ENCODE results near the gene CLCF1.

Gene CLCF1

DNA sequence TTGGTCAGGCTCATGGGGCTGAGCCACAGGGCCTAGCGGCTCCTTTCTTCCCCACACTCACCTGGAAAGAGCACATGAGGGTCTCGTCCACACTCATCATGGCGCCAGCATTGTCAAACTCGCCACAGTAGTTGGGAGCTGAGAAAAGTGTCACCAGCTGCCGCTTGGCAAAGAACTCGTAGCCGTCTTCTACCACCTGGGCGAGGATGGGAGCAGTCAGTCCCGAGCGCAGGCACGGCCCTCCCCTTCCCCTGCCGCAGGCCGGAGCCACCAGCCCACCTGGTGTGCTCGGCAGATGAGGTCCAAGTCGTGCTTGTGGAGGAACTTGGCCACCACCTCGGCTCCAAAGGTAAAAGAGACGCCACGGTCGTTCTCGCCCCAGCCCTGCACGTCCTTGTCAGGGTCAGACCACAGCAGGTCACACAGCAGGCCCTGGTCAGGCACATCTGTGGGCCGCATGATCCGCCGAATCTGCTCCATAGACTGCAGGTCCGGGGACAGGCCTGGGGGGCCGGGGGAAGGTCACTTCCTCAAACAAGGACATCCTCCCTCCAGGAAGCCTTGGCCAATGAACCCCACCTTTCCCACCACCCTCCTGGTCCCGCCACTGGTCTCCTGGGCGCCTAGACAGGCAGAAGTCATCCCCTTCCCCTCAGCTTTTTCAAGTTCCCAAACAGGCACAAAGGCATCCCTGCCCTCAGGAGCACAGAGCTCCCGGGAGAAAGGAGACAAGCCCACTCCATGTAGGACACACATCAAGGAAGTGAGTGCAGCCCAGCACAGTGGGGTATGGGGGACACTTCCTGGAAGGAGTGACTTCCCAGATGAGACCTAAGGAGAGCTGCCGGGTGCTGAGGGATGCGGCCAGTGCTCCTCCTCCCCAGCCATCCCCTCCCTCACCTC lies 25.5 kb upstream of the CLCF1 start:
- DNase-seq (ENCODE audit: low read depth): no peak
- Histone ChIP-seq H3K9ac (ENCODE audit: low read length) (no peak overlapping the region), H3K4me3 (ENCODE audit: low read length) (no peak overlapping the region), H3K4me1 (ENCODE audit: control insufficient read depth, insufficient read depth, low read length) (peaks cover 14% of the 10 kb centered on the region), H3K27me3 (replicated peaks; ENCODE audit: control insufficient read depth, insufficient read depth, low read length) (no peaks in the 10 kb centered on the region), H3K9me3 (ENCODE audit: control insufficient read depth, low read length) (no peaks in the 10 kb centered on the region), H3K36me3 (ENCODE audit: control insufficient read depth, insufficient read depth, low read length, severe bottlenecking) (peaks cover 29% of the 10 kb centered on the region)

DNA sequence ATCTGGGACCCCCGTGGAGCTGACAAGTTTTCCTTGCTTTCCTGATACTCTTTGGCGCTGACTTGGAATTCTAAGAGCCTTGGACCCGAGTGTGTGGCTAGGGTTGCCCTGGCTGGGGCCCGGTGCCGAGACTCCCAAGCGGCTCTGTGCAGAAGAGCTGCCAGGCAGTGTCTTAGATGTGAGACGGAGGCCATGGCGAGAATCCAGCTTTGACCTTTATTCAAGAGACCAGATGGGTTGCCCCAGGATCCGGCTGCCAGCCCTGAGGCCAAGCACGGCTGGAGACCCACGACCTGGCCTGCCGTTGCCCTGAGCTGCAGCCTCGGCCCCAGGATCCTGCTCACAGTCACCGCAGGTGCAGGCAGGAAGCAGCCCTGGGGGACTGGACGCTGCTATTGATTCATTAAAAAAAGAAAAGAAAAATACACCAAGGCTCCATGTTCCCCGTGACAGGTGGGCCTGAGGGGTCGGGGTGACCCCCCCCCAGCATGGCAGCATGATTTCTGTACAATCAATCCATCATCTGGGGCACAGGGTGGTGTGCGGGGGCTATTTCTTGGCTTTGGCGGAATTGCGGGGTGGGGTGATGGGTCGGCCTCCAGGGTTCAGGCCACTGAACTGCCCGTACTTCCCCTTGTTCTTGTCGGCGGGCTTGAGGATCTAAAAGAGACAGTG lies 24.7 kb upstream of the CLCF1 start:
- H3K9ac ChIP-seq (ENCODE audit: low read length): no peak overlapping the region
- DNase-seq (ENCODE audit: low read depth): no peak
- H3K9me3 ChIP-seq (ENCODE audit: control insufficient read depth, low read length): no peaks in the 10 kb centered on the region
- H3K27me3 ChIP-seq (replicated peaks; ENCODE audit: control insufficient read depth, insufficient read depth, low read length): no peaks in the 10 kb centered on the region
- H3K4me3 ChIP-seq (ENCODE audit: low read length): no peak overlapping the region
- peaks cover 29% of the 10 kb centered on the region for H3K36me3 ChIP-seq (ENCODE audit: control insufficient read depth, insufficient read depth, low read length, severe bottlenecking)
- peaks cover 14% of the 10 kb centered on the region for H3K4me1 ChIP-seq (ENCODE audit: control insufficient read depth, insufficient read depth, low read length)

DNA sequence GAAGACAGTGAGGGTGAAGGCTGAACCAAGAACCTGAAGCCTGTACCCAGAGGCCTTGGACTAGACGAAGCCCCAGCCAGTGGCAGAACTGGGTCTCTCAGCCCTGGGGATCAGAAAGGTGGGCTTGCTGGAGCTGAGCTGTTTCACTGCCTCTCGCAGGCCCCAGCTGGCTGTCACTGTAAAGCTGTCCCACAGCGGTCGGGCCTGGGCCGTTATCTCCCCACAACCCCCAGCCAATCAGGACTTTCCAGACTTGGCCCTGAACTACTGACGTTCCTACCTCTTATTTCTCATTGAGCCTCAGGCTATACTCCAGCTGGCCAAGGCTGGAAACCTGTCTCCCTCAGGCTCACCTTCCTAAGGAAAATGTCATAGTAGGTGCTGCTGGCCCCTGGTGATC lies 24.1 kb upstream of the CLCF1 start:
- H3K4me3 ChIP-seq (ENCODE audit: low read length): no peak overlapping the region
- no peaks in the 10 kb centered on the region for H3K9me3 ChIP-seq (ENCODE audit: control insufficient read depth, low read length)
- H3K4me1 ChIP-seq (ENCODE audit: control insufficient read depth, insufficient read depth, low read length): peaks cover 17% of the 10 kb centered on the region
- DNase-seq (ENCODE audit: low read depth): no peak
- H3K36me3 ChIP-seq (ENCODE audit: control insufficient read depth, insufficient read depth, low read length, severe bottlenecking): peaks cover 29% of the 10 kb centered on the region
- H3K9ac ChIP-seq (ENCODE audit: low read length): no peak overlapping the region
- no peaks in the 10 kb centered on the region for H3K27me3 ChIP-seq (replicated peaks; ENCODE audit: control insufficient read depth, insufficient read depth, low read length)

DNA sequence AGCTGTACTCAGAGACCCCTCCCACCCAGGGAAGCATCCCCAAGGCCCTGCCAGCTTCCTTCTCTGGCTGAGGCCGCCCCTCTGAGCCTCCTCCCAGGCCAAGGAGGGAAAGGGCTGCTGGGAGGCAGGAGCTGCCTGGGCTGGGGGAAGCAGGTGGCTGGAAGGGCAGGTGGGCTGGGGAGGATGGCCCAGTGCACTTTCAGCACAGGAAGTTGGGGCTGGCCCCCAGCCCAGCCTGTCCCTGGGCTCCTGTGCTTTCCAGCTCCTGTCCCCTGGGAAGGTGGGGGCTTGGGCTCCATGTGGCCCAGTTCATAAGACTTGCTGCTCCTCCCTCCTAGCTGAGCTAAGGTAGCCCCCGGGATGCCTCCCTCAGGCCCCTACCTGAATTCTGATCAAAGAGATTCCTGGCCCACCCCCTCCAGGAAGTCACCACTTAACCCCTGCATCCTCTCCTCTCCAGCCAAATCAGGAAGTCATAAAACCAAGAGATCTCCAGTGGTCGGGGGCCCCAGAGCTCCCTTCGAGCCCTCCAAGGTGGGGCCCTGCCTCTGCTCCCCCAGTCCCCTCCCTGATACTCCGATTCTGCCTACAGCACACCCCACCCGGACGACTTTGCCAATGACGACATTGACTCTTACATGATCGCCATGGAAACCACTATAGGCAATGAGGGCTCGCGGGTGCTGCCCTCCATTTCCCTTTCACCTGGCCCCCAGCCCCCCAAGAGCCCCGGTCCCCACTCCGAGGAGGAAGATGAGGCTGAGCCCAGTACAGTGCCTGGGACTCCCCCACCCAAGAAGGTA lies 23.4 kb upstream of the CLCF1 start:
- H3K4me1 ChIP-seq (ENCODE audit: control insufficient read depth, insufficient read depth, low read length): peaks cover 17% of the 10 kb centered on the region
- peaks cover 29% of the 10 kb centered on the region for H3K36me3 ChIP-seq (ENCODE audit: control insufficient read depth, insufficient read depth, low read length, severe bottlenecking)
- no peak overlapping the region for H3K4me3 ChIP-seq (ENCODE audit: low read length)
- no peaks in the 10 kb centered on the region for H3K9me3 ChIP-seq (ENCODE audit: control insufficient read depth, low read length)
- no peak overlapping the region for H3K9ac ChIP-seq (ENCODE audit: low read length)
- no peaks in the 10 kb centered on the region for H3K27me3 ChIP-seq (replicated peaks; ENCODE audit: control insufficient read depth, insufficient read depth, low read length)
- no peak for DNase-seq (ENCODE audit: low read depth)

DNA sequence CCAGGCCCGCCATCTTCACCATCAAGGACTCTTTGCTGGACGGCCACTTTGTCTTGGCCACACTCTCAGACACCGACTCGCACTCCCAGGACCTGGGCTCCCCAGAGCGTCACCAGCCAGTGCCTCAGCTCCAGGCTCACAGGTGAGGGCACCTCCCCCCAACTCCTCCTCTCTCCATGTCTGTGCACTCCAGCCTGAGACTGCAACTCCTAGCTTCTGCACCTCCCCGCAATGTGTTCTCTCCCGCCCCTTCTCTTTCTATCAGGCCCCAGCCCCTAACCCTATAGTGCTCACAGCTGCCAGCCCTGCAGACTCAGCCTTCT lies 22.8 kb upstream of the CLCF1 start:
- peaks cover 17% of the 10 kb centered on the region for H3K4me1 ChIP-seq (ENCODE audit: control insufficient read depth, insufficient read depth, low read length)
- DNase-seq (ENCODE audit: low read depth): no peak
- no peak overlapping the region for H3K4me3 ChIP-seq (ENCODE audit: low read length)
- no peaks in the 10 kb centered on the region for H3K27me3 ChIP-seq (replicated peaks; ENCODE audit: control insufficient read depth, insufficient read depth, low read length)
- no peak overlapping the region for H3K9ac ChIP-seq (ENCODE audit: low read length)
- peaks cover 29% of the 10 kb centered on the region for H3K36me3 ChIP-seq (ENCODE audit: control insufficient read depth, insufficient read depth, low read length, severe bottlenecking)
- H3K9me3 ChIP-seq (ENCODE audit: control insufficient read depth, low read length): no peaks in the 10 kb centered on the region

DNA sequence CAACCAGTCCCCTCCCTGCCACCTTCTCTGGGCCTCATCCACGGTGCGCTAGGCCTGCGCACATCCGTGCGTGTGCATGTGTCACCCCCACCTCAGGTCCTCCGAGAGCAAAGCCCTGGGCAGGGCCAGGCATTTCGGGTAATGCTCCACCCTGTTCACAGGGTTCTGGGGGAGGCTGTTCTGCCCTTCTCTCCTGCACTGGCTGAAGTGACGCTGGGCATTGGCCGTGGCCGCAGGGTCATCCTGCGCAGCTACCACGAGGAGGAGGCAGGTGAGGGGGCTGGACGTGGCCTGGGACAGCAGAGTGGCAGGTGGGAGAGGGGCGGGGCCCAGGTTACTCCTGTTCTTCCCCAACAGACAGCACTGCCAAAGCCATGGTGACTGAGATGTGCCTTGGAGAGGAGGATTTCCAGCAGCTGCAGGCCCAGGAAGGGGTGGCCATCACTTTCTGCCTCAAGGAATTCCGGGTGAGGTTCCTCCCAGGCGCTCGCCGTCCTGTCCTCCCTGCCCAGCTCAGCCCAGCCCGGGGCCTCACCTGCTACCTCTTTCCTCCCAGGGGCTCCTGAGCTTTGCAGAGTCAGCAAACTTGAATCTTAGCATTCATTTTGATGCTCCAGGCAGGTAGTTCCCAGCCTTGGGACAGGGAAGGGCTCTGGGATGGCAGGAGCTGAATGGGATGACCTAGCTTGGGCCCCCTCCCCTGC lies 22.3 kb upstream of the CLCF1 start:
- Histone ChIP-seq H3K4me3 (ENCODE audit: low read length) (no peak overlapping the region), H3K27me3 (replicated peaks; ENCODE audit: control insufficient read depth, insufficient read depth, low read length) (no peaks in the 10 kb centered on the region), H3K36me3 (ENCODE audit: control insufficient read depth, insufficient read depth, low read length, severe bottlenecking) (peaks cover 29% of the 10 kb centered on the region), H3K9me3 (ENCODE audit: control insufficient read depth, low read length) (no peaks in the 10 kb centered on the region), H3K9ac (ENCODE audit: low read length) (no peak overlapping the region), H3K4me1 (ENCODE audit: control insufficient read depth, insufficient read depth, low read length) (peaks cover 14% of the 10 kb centered on the region)
- no peak for DNase-seq (ENCODE audit: low read depth)

DNA sequence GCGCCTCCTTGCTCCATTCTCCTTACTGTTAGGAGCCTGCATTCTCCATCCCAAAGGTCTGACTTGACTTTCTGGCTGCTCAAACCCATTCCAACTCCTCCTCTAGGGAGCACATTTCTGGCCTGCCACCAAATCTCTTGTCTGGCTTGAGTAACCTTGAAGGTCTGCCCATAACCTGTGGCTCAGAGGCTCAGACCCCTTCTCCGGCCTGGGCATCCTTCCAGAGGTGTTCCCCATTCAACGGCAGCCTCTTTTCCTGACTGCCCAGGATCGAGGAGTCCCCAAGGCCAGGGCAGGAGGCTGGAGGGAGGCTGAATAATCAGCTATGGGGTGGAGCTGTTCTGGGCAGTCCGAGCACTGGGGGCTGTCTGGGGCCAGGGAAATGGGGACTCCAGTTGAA lies 20.6 kb upstream of the CLCF1 start:
- DNase-seq (ENCODE audit: low read depth): no peak
- peaks cover 24% of the 10 kb centered on the region for H3K36me3 ChIP-seq (ENCODE audit: control insufficient read depth, insufficient read depth, low read length, severe bottlenecking)
- peaks cover 6% of the 10 kb centered on the region for H3K4me1 ChIP-seq (ENCODE audit: control insufficient read depth, insufficient read depth, low read length)
- no peaks in the 10 kb centered on the region for H3K9me3 ChIP-seq (ENCODE audit: control insufficient read depth, low read length)
- no peak overlapping the region for H3K4me3 ChIP-seq (ENCODE audit: low read length)
- H3K9ac ChIP-seq (ENCODE audit: low read length): no peak overlapping the region
- H3K27me3 ChIP-seq (replicated peaks; ENCODE audit: control insufficient read depth, insufficient read depth, low read length): no peaks in the 10 kb centered on the region

DNA sequence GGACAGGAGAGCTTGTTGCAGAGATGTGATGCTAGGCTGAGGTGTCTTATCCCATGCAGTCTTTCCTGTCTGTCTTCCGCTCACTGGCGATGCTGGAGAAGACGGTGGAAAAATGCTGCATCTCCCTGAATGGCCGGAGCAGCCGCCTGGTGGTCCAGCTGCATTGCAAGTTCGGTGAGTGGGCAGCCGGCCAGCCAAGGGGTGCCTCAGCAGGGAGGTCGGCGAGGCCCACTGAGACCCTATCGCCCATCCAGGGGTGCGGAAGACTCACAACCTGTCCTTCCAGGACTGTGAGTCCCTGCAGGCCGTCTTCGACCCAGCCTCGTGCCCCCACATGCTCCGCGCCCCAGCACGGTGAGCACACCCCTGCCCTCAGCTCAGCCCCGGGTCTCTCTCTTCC lies 20.0 kb upstream of the CLCF1 start:
- Histone ChIP-seq H3K4me3 (ENCODE audit: low read length) (no peak overlapping the region), H3K4me1 (ENCODE audit: control insufficient read depth, insufficient read depth, low read length) (peaks cover 6% of the 10 kb centered on the region), H3K9ac (ENCODE audit: low read length) (no peak overlapping the region), H3K27me3 (replicated peaks; ENCODE audit: control insufficient read depth, insufficient read depth, low read length) (no peaks in the 10 kb centered on the region), H3K9me3 (ENCODE audit: control insufficient read depth, low read length) (no peaks in the 10 kb centered on the region), H3K36me3 (ENCODE audit: control insufficient read depth, insufficient read depth, low read length, severe bottlenecking) (peaks cover 19% of the 10 kb centered on the region)
- no peak for DNase-seq (ENCODE audit: low read depth)

DNA sequence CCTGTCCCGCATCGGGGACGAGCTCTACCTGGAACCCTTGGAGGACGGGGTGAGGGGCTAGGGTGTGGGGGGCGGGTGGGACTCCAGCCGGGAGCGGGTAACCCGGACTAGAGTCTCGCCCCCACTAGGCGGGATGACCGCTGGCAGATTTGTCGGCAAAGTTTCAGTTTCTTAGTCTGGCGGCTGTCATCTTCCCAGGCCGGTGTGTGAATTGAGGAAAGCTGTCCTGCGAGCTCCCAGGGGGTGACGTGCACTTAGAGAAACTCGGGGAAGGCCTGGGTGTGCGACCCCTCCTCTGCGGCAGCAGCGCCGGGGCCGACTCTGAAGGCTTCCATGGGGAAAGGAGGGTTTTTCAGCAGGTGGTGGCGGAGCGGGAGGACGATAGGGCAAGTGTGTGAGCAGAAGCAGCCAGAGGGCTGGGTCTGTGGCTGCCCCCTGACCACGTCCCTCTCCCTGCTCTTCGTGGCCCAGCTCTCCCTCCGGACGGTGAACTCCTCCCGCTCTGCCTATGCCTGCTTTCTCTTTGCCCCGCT lies 18.9 kb upstream of the CLCF1 start:
- peaks cover 7% of the 10 kb centered on the region for H3K36me3 ChIP-seq (ENCODE audit: control insufficient read depth, insufficient read depth, low read length, severe bottlenecking)
- peak overlapping the region; percentile 94 for H3K4me3 ChIP-seq (ENCODE audit: low read length)
- no peaks in the 10 kb centered on the region for H3K27me3 ChIP-seq (replicated peaks; ENCODE audit: control insufficient read depth, insufficient read depth, low read length)
- H3K9me3 ChIP-seq (ENCODE audit: control insufficient read depth, low read length): no peaks in the 10 kb centered on the region
- H3K9ac ChIP-seq (ENCODE audit: low read length): peak overlapping the region; percentile 90
- H3K4me1 ChIP-seq (ENCODE audit: control insufficient read depth, insufficient read depth, low read length): peaks cover 6% of the 10 kb centered on the region
- peak; percentile 59 for DNase-seq (ENCODE audit: low read depth)

DNA sequence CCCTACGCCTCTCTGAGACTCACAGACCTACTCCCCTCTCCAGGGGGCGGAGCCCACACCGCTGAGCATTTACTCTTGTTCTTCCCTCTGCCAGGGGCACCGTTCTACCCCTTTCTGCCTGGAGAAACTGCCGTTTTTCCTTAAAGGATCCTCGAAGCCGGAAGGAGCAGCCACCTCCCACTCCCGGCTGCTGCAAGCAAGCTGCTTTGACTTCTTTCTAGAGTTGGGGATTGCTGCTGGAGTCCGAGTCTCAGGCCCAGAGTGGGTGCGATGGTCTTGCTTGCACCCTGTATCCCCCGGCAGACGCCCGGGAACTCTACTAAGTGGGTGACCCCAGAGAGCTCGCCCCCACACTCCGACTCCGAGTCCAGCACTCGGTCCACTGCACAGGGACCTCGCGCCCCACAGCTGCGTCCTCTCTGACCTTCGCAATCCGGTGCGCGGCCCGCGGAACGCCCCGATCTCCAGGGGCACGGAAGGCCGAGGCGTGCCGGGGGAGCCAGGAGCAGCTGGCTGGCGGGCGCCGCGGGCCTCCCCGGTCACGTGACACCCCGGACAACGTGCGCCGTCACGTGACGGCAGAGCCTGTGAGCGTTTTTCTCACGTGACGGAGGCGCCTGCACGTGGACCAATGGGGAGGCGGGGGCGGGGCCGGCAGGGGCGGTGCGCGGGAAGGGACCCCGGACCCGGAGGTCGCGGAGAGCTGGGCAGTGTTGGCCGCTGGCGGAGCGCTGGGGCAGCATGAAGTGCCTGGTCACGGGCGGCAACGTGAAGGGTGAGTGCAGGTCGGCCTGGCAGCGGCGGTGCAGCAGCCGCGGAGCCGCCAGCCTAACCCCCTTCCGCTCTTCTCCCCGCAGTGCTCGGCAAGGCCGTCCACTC lies 18.1 kb upstream of the CLCF1 start, which contains the start of gene RAD9A:
TSS of gene RAD9A (plus strand) at position 683 of the 879 bp plus-strand sequence. CDS start at position 742, 59 bp downstream.
- peak within 1 kb of the TSS; percentile 94 for H3K4me3 ChIP-seq (ENCODE audit: low read length)
- H3K9ac ChIP-seq (ENCODE audit: low read length): peak within 1 kb of the TSS; percentile 90

More for the DNA sequence above, 18.1 kb upstream of the CLCF1 start, which contains the start of gene RAD9A:
- Histone ChIP-seq H3K4me1 (ENCODE audit: control insufficient read depth, insufficient read depth, low read length) (peaks cover 6% of the 10 kb centered on the region), H3K9me3 (ENCODE audit: control insufficient read depth, low read length) (no peaks in the 10 kb centered on the region), H3K36me3 (ENCODE audit: control insufficient read depth, insufficient read depth, low read length, severe bottlenecking) (peaks cover 4% of the 10 kb centered on the region), H3K27me3 (replicated peaks; ENCODE audit: control insufficient read depth, insufficient read depth, low read length) (no peaks in the 10 kb centered on the region)
- DNase-seq (ENCODE audit: low read depth): peak; percentile 98

Measured in adipocyte (in vitro differentiated cells).